ENCODE results near the gene NCOA3. TPM values are rescaled to one million over a fixed set of nuclear protein-coding genes. Genes with fewer than 3 reads are reported as not detected.

Gene NCOA3
- total RNA-seq, 1 donor: 44.5 TPM

DNA sequence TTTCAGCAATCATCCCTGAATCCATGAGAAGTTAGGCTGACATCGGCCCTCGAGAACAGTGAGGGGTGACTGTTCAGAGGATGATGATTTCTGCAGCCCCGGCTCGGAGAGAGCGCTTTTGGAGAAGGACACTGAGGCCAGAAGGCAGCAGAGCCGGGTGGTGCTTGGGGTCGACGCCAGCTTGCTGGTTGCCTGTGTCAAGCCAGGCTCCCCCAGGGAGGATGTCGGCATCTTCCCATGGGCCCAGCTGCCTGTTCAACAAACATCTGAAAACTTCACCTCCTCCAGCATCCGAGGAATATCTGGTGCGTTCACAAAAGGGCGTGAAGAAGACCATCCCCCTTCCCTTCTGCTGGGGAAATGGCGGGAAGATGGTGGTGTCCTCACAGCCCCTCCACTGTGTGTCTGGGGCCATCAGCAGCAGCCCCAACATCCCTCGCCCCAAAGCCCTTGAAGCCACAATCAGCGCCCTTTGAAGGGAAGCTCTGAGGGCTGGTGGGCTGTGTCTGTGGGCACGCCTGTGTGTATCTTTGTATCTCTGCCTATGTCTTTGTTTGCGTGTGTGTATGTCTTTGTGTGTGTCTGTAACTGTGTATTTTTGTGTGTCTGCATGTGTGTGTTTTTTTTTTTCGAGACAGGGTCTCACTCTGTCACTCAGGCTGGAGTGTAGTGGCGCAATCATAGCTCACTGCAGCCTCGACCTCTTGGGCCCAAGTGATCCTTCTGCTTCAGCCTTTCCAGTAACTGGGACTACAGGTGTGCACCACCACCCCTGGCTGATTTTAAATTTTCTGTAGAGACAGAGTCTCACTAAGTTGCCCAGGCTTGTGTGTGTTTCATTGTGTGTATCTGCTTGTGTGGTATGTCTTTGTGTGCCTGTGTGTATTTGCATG, 185.7 kb downstream of the NCOA3 start:
- H3K27me3 ChIP-seq (ENCODE audit: insufficient read depth, low read length): peaks cover 3% of the 10 kb centered on the region
- TF ChIP-seq, protein P1, sequence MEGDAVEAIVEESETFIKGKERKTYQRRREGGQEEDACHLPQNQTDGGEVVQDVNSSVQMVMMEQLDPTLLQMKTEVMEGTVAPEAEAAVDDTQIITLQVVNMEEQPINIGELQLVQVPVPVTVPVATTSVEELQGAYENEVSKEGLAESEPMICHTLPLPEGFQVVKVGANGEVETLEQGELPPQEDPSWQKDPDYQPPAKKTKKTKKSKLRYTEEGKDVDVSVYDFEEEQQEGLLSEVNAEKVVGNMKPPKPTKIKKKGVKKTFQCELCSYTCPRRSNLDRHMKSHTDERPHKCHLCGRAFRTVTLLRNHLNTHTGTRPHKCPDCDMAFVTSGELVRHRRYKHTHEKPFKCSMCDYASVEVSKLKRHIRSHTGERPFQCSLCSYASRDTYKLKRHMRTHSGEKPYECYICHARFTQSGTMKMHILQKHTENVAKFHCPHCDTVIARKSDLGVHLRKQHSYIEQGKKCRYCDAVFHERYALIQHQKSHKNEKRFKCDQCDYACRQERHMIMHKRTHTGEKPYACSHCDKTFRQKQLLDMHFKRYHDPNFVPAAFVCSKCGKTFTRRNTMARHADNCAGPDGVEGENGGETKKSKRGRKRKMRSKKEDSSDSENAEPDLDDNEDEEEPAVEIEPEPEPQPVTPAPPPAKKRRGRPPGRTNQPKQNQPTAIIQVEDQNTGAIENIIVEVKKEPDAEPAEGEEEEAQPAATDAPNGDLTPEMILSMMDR (IDR thresholded peaks at IDR 0.05; ENCODE audit: extremely low read depth, low read depth, low read length): no peak

DNA sequence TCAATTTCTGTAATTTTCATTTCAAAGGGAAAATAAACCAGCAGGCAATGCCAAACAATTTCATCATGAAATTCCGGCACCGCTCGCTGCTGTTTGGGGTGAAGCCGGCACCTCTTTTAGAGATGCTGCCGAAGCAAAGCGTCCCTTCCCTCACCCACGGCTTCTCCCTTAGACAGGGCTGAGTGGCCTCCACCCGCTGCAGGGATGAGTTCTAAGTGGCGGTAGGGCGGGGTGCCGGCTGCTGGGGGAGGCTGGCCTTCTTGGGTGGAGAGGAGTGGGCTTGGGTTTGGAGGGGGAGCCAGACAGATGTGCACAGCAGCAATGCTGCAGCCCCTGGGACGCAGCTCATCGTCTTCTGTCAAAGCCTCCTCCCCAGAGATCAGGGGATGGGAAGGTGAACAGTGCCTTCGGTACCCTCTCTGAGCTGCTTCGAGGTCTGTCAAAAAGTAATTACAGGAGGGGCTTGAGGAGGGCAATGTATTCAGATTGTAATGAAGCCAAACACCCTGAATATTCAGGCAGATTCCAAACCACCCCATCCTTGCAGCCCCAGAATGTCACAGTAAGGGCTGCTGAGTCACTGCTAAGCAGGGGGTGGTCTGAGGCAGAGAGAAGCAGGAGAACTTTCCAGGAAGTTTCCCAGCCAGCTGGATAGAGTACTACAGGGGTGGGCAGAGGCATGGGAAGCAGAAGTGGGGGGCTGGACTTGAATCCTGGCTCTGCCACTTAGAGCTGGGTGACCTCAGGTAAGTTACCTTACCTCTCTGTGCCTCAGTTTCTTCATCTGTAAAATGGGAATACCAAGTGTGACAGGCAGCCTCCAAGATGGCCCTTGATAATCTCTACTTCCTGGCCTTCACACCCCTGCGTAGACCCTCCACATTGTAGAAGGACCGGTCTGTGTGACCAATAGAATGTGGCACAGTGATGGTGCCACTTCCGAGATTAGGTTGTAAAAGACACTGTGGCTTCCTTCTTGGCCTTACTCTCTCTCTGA, 187.0 kb downstream of the NCOA3 start:
- DNase-seq (ENCODE audit: insufficient read length, low spot score, missing footprints): no peak
- H3K36me3 ChIP-seq (ENCODE audit: insufficient read depth, low read length): no peaks in the 10 kb centered on the region
- no peaks in the 10 kb centered on the region for H4K20me1 ChIP-seq (ENCODE audit: insufficient read depth, low read length)
- H3K27ac ChIP-seq (ENCODE audit: low read depth, low read length): no peak overlapping the region
- H2AFZ ChIP-seq (ENCODE audit: low read length): no peak overlapping the region
- peaks cover 18% of the 10 kb centered on the region for H3K9me3 ChIP-seq (ENCODE audit: low read depth, low read length)
- H3K27me3 ChIP-seq (ENCODE audit: insufficient read depth, low read length): peaks cover 3% of the 10 kb centered on the region
- no peaks in the 10 kb centered on the region for H3K4me1 ChIP-seq (ENCODE audit: insufficient read depth, low read length)
- TF ChIP-seq, protein P1 (IDR thresholded peaks at IDR 0.05; ENCODE audit: extremely low read depth, low read depth, low read length): no peak
- no peaks in the 10 kb centered on the region for H3K79me2 ChIP-seq (ENCODE audit: insufficient read depth, low read length)
- H3K4me3 ChIP-seq (ENCODE audit: insufficient read depth, low read length): no peak overlapping the region
- no peak overlapping the region for H3K4me2 ChIP-seq (ENCODE audit: insufficient read depth, low read length)

More for the DNA sequence above, 185.7 kb downstream of the NCOA3 start:
- Histone ChIP-seq H3K4me3 (ENCODE audit: insufficient read depth, low read length) (no peak overlapping the region), H3K27ac (ENCODE audit: low read depth, low read length) (no peak overlapping the region), H4K20me1 (ENCODE audit: insufficient read depth, low read length) (no peaks in the 10 kb centered on the region), H3K4me1 (ENCODE audit: insufficient read depth, low read length) (no peaks in the 10 kb centered on the region), H3K79me2 (ENCODE audit: insufficient read depth, low read length) (no peaks in the 10 kb centered on the region), H2AFZ (ENCODE audit: low read length) (no peak overlapping the region), H3K36me3 (ENCODE audit: insufficient read depth, low read length) (no peaks in the 10 kb centered on the region), H3K4me2 (ENCODE audit: insufficient read depth, low read length) (no peak overlapping the region), H3K9me3 (ENCODE audit: low read depth, low read length) (peaks cover 15% of the 10 kb centered on the region)
- DNase-seq (ENCODE audit: insufficient read length, low spot score, missing footprints): no peak

DNA sequence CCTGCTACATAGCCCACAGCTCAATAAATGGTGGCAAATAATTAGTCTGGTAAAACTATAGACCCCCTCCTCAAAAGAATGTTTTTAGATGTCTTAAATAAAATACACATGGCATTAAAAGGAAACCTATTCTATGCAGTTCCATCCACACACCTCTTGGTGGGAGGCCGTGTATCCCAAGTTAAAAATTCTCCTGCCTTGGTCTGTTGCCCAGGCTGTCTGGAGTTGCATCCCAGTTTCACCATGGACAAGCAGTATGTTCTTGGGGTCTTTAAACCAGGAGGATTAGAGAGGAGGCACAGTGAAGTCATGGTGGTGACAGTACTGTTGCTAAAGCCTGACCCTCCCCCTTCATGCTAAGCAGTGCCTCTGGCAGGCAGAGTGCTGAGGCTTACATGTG, 188.0 kb downstream of the NCOA3 start:
- Histone ChIP-seq H2AFZ (ENCODE audit: low read length) (no peak overlapping the region), H3K36me3 (ENCODE audit: insufficient read depth, low read length) (no peaks in the 10 kb centered on the region), H3K4me1 (ENCODE audit: insufficient read depth, low read length) (no peaks in the 10 kb centered on the region), H3K4me3 (ENCODE audit: insufficient read depth, low read length) (no peak overlapping the region), H3K9me3 (ENCODE audit: low read depth, low read length) (peaks cover 18% of the 10 kb centered on the region), H3K79me2 (ENCODE audit: insufficient read depth, low read length) (no peaks in the 10 kb centered on the region), H3K4me2 (ENCODE audit: insufficient read depth, low read length) (no peak overlapping the region), H3K27me3 (ENCODE audit: insufficient read depth, low read length) (peaks cover under 1% of the 10 kb centered on the region), H4K20me1 (ENCODE audit: insufficient read depth, low read length) (no peaks in the 10 kb centered on the region), H3K27ac (ENCODE audit: low read depth, low read length) (no peak overlapping the region)
- TF ChIP-seq, protein P1 (IDR thresholded peaks at IDR 0.05; ENCODE audit: extremely low read depth, low read depth, low read length): no peak
- DNase-seq (ENCODE audit: insufficient read length, low spot score, missing footprints): no peak

Measured in osteoblast (primary cell).